AG04449 (cell line): ENCODE measurements around the gene NPTXR.

Source experiments
- CTCF ChIA-PET: fragments of 350-600 bp; formaldehyde crosslinking; extraction: SDS; loops from one replicate; lab custom pipeline; 2021; ENCODE audit warnings: antibody characterized with exemption; lab: Yijun Ruan, JAX
- POLR2A ChIA-PET: fragments of 400-600, 350-600 bp; formaldehyde crosslinking; extraction: SDS; loops from one replicate; lab custom pipeline; 2020; ENCODE audit warnings: antibody characterized with exemption, inconsistent platforms; lab: Yijun Ruan, JAX
- DNase-seq: peaks from one replicate; pipeline ENCODE4 v3.0.0-alpha.2; 2010; ENCODE audit warnings: low read depth, low spot score
- H3K4me3 ChIP-seq: 2 replicates; pipeline ENCODE4 v1.5.1; 2011; ENCODE audit warnings: low read depth, mild to moderate bottlenecking, control low read depth, low read length
- TF ChIP-seq, protein P1 (sequence below): IDR thresholded peaks from one replicate; pipeline ENCODE4 v1.5.1; 2011; ENCODE audit warnings: mild to moderate bottlenecking, moderate library complexity, low read length, control low read depth, inconsistent platforms; ENCODE audit not compliant: insufficient read depth; ENCODE audit errors: missing control alignments

Gene NPTXR

DNA sequence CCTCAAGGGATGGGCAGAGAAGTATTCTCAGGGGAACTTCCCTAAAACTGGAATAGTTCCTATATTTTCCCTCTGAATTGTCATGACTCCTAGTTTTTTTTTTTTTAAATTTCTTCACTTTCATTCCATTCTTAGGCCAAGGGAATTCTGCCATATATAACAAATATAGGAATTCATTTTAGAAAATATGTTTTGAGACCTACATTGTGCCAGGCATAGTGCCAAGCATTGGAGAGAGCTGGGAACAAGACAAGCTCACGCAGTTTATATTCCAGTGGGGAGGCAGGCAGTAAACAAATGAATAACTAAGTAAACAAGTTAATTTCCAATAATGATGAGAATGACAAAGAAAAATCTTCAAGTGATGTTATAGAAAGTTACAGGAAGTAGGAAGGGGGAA lies 2.6 kb upstream of the NPTXR start:
- no peak for DNase-seq
- TF ChIP-seq, protein P1, sequence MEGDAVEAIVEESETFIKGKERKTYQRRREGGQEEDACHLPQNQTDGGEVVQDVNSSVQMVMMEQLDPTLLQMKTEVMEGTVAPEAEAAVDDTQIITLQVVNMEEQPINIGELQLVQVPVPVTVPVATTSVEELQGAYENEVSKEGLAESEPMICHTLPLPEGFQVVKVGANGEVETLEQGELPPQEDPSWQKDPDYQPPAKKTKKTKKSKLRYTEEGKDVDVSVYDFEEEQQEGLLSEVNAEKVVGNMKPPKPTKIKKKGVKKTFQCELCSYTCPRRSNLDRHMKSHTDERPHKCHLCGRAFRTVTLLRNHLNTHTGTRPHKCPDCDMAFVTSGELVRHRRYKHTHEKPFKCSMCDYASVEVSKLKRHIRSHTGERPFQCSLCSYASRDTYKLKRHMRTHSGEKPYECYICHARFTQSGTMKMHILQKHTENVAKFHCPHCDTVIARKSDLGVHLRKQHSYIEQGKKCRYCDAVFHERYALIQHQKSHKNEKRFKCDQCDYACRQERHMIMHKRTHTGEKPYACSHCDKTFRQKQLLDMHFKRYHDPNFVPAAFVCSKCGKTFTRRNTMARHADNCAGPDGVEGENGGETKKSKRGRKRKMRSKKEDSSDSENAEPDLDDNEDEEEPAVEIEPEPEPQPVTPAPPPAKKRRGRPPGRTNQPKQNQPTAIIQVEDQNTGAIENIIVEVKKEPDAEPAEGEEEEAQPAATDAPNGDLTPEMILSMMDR, result no peak
- POLR2A ChIA-PET, result no interaction called here
- no peak overlapping the region for H3K4me3 ChIP-seq
- CTCF ChIA-PET, result interaction anchor here (1.4 to 7.7 kb wide), 3 partner anchors 12 to 77 kb away, joined by 5 to 85 read pairs (median 31); no protein-coding TSS in a partner anchor

DNA sequence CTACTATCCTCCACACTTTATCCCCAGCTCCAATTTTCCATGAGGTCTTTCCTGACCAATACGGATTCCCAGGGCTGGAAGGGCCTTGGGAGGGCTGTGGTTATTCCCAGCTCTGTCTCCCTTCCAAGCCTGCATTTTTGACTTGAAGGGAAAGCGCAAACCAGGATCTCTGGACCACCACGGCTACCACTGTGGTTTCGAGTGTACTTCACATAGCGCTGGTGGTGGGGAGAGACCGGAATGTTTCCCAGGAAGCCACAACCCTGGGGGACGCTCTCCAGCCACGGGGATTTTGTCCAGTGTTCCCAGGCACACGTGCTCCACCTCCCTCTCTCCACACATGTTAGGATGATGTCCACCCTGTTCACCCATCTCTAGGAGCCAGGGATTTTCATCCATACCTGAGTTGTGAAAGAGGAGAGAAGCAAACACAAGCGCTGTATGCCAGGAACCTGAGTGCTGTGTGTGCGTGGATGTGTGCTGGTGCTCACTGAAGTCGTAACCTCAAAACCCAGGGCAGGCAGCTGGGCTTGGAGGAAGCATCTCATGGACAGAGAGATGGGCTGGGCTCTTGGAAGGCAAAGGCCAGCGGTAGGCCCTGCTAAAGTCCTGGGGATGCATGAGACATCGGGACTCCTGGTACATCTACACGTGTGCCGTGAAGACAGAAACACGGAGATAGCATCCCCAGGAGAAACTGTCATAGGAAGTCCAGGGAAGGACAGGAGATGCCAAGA lies 1.3 kb upstream of the NPTXR start:
- no peak for DNase-seq
- TF ChIP-seq, protein P1, result no peak
- CTCF ChIA-PET, result interaction anchor here (3.1 to 7.7 kb wide), 3 partner anchors 25 to 158 kb away, joined by 9 to 85 read pairs (median 31); no protein-coding TSS in a partner anchor
- POLR2A ChIA-PET, result no interaction called here
- H3K4me3 ChIP-seq, result no peak overlapping the region

DNA sequence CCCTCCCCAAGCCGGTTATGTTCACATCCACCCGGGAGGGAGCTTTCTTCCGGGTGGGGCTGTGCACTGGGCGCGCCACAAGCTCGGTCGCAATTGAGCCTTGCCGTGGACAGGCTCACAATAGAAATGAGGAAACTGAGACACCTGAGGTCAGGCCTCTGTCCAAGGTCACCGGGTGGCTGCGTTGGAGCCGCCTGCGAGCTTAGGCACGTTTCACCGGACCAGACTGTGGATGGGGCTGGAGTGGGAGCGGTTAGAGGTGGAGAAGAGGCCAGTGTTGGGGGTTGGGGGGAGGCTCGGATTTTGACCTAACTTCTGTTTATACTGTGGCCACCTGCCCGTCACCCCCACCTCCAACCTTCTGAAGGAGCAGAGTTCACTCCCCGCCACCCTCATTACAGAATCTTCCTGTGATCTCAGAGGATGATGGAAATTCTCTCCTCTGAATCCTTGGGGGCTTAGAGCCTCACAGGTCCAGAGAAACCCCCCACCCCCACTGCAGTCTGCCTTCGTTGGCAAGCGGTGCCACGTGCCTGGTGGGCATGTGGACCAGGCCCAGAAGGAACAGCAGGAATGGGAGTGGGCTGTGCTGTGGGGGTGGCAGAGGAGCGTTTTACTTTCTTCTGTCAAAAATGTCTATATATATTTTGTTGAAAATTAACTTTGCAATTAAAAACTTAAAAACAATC lies 631 bp upstream of the NPTXR start:
- ChIA-PET POLR2A (no interaction called here), CTCF (interaction anchor here (1.5 to 7.7 kb wide), 5 partner anchors 10 to 159 kb away, joined by 3 to 85 read pairs (median 9); no protein-coding TSS in a partner anchor)
- peak overlapping the region; percentile 8; the same call in 1 of the 2 replicates for H3K4me3 ChIP-seq
- DNase-seq, result no peak
- TF ChIP-seq, protein P1, result no peak

DNA sequence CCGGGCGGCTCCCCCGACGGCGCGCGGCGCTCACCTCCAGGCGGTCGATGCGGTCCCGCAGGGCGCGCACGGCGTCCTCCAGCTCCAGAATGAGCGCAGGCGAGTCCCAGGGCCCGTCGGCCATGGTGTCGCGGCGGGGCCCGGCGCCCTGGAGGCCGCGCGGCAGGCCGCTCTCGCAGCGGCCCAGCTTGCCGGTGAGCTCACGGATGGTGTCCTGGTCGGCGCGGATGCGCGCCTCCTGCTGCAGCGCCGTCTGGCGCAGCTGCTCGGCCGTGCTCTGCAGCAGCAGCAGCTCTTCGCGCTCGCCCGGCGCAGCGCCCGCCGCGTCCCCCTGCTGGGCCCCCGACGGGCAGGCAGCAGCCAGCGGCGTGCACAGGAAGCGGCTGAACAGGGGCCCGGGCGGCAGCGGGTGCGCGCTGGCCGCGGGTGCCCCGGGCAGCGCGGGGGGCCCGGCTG lies 599 bp downstream of the NPTXR start:
- DNase-seq, result no peak
- TF ChIP-seq, protein P1, result peak; percentile 54
- peak overlapping the region; percentile 46 for H3K4me3 ChIP-seq
- ChIA-PET POLR2A (interaction anchor here (1.0 kb wide), 1 partner anchor 74 kb away, joined by 5 read pairs; no protein-coding TSS in a partner anchor), CTCF (interaction anchor here (0.6 to 7.7 kb wide), 14 partner anchors 9 to 160 kb away, joined by 3 to 85 read pairs (median 4); no protein-coding TSS in a partner anchor)

DNA sequence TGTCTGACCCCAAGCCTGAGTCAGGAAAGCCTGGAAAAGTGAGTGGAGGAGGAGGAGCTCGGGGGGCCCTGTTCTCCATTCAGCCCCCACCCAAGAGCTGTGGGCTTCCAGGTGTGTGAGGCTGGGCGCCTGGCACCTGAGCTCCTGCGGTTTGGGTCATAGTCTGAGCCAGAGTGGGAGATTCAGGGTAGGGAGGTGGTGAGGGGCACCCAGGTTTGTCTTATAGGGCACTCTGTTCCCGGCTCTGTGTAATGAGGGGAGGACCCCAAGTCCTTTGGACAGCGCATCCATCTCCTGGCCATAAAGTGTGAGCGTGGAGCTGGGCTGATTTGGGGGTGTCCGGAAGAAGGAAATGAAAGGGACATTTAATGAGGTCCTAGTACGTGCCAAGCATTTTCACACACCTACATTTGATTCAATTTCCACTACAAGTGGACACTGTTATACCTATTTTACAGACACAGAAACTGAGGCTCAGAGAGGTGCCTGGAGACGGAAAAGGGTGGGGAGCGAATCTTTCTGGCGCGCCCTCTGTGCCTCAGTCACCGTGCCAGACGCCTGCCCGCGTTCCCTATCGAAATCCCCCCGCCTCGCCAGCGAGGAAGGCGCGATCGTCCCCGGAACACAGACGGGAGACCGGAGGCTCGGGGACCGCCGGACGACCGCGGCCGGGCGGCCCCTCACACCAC lies 1.2 kb downstream of the NPTXR start:
- TF ChIP-seq, protein P1, result no peak
- CTCF ChIA-PET, result interaction anchor here (0.6 to 7.7 kb wide), 15 partner anchors 10 to 160 kb away, joined by 3 to 85 read pairs (median 3); no protein-coding TSS in a partner anchor
- DNase-seq, result no peak
- POLR2A ChIA-PET, result interaction anchor here (1.0 kb wide), 1 partner anchor 74 kb away, joined by 5 read pairs; no protein-coding TSS in a partner anchor
- H3K4me3 ChIP-seq, result peak overlapping the region; percentile 46
